ENCODE results near the gene GSN.

The GSN gene

GRCh38 chr9:121303456-121304451 lies 35.8 kb downstream of the GSN start:
- no peak for DNase-seq (ENCODE audit: low spot score)

- DNase-seq (ENCODE audit: low spot score) = no peak
Observed at GRCh38 chr9:121304707-121305106, 36.7 kb downstream of the GSN start.

- no peak for DNase-seq (ENCODE audit: low spot score)
Observed at GRCh38 chr9:121305269-121305994, 37.5 kb downstream of the GSN start.

- no peak for DNase-seq (ENCODE audit: low spot score)
Observed at GRCh38 chr9:121307976-121308375, 40.0 kb downstream of the GSN start.

- no peak for DNase-seq (ENCODE audit: low spot score)
Observed at GRCh38 chr9:121308765-121309164, 40.8 kb downstream of the GSN start.

- DNase-seq (ENCODE audit: low spot score) = no peak
Observed at GRCh38 chr9:121309171-121309570, 41.2 kb downstream of the GSN start.

- DNase-seq (ENCODE audit: low spot score) = no peak
Observed at GRCh38 chr9:121309833-121310425, 42.0 kb downstream of the GSN start.

- no peak for DNase-seq (ENCODE audit: low spot score)
Observed at GRCh38 chr9:121310571-121310970, 42.6 kb downstream of the GSN start.

- DNase-seq (ENCODE audit: low spot score) = no peak
Observed at GRCh38 chr9:121312169-121312568, 44.2 kb downstream of the GSN start.

GRCh38 chr9:121313458-121314152 lies 45.6 kb downstream of the GSN start:
- no peak for DNase-seq (ENCODE audit: low spot score)

GRCh38 chr9:121316378-121316777 lies 48.4 kb downstream of the GSN start:
- DNase-seq (ENCODE audit: low spot score) = no peak

GRCh38 chr9:121316852-121317373 lies 49.0 kb downstream of the GSN start:
- no peak for DNase-seq (ENCODE audit: low spot score)

- no peak for DNase-seq (ENCODE audit: low spot score)
Observed at GRCh38 chr9:121317737-121318630, 50.0 kb downstream of the GSN start.

- no peak for DNase-seq (ENCODE audit: low spot score)
Observed at GRCh38 chr9:121318631-121319382, 50.8 kb downstream of the GSN start.

GRCh38 chr9:121319383-121319780 lies 51.4 kb downstream of the GSN start:
- DNase-seq (ENCODE audit: low spot score) = no peak

- DNase-seq (ENCODE audit: low spot score) = no peak
Observed at GRCh38 chr9:121321016-121321503, 53.1 kb downstream of the GSN start.

- no peak for DNase-seq (ENCODE audit: low spot score)
Observed at GRCh38 chr9:121322037-121322736, 54.2 kb downstream of the GSN start.

GRCh38 chr9:121322737-121323448 lies 54.9 kb downstream of the GSN start:
- DNase-seq (ENCODE audit: low spot score) = no peak

All from germinal center (tissue), 1 donor.